Right lobe of liver (tissue), 4 donors: Measurements from ENCODE around the gene HLF.

Experiments
- CTCF ChIP-seq, 4 donors: fragments of 200-600 bp in 3 of 4; fragments of 450-650 bp in 1 of 4; IDR thresholded peaks; one replicate each; pipeline versions ENCODE4 v1.5.1 to v1.8.0; 2016 to 2022; ENCODE audit warnings: antibody characterized with exemption in 4 of 4, mild to moderate bottlenecking in 2 of 4
- POLR2A ChIP-seq: fragments of 450-650 bp; IDR thresholded peaks from one replicate; pipeline ENCODE4 v1.6.1; 2017; ENCODE audit warnings: antibody characterized with exemption, mild to moderate bottlenecking
- donor health status: DM: no; HTN: no; CAD: no.
- donor health status: DM: no; HTN: no; CAD: no.
- donor health status: DM: no; HTN: yes; CAD: no.

GRCh38 chr17:55354941-55355340, 90.2 kb downstream of the HLF start:
- TF ChIP-seq CTCF (IDR thresholded peaks at IDR 0.05) (no peak), POLR2A (no peak)
